Measurements from ENCODE around the gene TMEM171.

The TMEM171 gene

DNA sequence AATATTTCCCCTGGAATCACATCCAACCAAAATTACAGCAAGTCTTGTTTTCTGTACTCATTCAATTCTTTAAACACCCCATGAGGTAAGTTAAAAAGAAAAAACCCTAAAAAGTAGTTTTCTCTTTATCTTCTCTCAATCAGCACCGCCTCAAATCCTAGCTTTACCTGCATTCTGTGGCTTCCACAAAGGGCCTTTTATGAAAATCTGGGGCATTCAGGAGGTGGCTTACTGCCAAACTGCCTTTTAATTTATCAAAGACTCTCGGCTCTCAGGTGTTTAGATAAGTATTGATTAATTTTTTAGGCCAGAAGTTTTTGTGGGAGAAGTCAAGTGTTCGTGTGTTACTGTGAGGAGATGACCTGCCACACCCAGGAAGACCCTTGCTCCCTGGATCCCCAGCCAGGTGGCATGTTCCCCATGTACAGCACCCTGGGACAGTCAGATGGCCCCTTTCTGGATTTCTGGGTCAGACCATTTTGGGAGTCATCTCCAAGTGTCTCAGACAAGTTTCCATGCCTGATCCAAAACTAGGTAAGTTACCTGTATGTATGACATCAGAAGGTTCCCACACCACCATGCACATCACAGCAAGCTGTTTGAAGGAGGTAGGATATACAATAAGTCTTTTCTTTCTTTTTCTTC, 6.2 kb upstream of the TMEM171 start:
- TF ChIP-seq, protein P1, sequence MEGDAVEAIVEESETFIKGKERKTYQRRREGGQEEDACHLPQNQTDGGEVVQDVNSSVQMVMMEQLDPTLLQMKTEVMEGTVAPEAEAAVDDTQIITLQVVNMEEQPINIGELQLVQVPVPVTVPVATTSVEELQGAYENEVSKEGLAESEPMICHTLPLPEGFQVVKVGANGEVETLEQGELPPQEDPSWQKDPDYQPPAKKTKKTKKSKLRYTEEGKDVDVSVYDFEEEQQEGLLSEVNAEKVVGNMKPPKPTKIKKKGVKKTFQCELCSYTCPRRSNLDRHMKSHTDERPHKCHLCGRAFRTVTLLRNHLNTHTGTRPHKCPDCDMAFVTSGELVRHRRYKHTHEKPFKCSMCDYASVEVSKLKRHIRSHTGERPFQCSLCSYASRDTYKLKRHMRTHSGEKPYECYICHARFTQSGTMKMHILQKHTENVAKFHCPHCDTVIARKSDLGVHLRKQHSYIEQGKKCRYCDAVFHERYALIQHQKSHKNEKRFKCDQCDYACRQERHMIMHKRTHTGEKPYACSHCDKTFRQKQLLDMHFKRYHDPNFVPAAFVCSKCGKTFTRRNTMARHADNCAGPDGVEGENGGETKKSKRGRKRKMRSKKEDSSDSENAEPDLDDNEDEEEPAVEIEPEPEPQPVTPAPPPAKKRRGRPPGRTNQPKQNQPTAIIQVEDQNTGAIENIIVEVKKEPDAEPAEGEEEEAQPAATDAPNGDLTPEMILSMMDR (IDR thresholded peaks at IDR 0.05): no peak

DNA sequence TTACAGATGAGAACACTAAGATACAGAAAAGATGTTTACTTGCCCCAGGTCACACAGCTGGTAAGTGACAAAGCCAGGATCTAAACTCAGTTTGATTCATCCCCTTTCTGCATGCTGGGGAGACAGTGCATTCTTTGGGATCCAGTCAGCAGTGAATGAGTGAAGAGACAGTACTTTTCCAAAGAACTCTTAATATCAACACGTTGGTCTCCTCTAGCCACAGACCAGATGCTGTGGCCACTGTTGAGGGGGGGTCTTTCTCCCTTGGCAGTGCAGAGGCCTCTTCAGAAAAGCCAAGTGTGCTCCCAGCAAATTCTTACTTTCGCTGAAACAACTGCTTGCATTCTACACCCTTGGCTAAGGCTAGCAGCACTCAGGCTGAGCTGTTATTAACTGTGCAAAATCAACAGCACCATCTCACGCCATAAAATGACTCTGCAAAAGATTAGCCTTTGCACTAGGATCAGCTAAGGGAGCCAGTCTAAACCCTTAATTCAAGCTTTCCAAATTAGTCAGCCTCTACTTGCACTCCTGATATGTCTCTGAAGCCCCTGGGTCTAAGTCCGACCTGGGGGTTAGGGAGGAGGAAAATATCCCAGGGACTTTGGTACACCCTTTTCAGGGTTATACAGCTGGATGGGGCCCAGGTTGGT, 4.8 kb upstream of the TMEM171 start:
- TF ChIP-seq, protein P1 (IDR thresholded peaks at IDR 0.05): no peak

DNA sequence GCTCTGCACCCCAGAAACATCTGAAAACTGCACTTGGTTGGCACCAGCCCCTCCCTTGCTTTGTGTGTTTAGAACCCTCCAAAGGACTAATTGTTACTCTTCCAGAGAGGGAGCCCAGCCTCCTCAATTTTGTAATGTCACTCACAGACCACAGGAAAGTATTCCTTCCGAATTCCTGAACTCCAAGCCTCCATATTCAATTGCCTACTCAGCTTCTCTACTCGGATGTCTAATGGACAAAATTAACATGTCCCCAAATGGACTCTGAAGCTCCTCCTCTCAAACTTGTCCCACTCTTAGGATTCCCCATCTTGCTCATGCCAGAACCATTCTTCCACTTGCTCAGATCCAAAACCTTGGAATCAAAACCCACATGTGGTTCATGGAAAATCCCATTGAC, 3.9 kb upstream of the TMEM171 start:
- TF ChIP-seq, protein P1 (IDR thresholded peaks at IDR 0.05): no peak

DNA sequence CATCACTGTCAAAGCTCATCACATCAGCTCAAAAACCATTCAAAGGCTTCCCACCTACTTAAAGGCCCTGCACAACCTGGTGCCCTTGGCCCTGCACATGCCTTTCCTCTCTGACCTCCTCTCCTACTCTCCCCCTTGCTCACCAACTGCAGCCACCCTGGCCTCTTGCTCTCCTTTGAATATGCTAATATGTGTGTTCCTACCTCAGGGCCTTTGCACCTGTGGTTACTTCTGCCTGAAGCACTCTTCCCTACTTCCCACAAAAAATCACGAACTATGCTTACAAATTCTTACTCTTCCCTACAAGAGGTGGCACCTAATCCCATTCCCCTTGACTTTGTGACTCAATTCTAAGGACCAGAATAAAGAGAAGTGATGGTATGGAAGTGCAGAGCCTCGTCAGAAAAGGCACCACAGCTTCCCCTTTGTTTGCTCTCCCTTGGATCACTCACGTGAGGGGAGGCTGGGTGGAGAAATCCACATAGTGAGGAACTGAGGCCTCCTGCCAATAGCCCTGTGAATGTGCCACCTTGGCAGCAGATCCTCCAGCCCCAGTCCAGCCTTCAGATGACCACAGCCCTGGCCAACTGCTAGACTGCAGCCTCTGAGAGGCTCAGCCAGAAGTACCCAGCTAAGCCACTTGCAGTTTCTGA, 3.2 kb upstream of the TMEM171 start:
- TF ChIP-seq, protein P1 (IDR thresholded peaks at IDR 0.05): no peak

DNA sequence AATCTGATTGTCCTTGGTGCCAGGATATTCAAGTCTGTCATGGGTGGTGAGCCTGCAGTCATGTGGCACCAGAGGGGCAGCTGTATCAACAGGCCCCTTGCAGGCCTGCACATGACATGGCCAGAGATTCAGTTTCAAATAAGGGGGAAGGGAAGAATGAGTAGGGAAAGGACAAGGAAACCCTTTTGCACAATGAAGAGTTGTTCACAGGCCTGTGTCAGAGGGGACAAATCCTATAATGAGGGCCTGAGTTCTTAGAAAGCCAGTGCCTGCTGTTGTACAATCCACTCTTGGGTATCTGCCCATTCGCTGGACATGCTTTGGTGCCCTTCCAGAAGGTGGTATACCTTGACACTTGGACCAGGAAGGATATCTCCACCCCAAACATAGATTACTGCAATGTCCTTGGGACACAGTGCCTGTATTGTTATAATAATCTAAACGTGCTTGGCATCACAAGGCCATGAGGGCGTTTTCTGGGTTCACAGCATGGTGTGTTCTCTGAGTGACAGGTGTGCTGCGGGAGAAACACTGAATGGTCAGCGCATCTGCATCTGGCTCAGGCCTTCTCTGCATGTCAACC, 1.9 kb upstream of the TMEM171 start:
- TF ChIP-seq, protein P1 (IDR thresholded peaks at IDR 0.05): no peak

DNA sequence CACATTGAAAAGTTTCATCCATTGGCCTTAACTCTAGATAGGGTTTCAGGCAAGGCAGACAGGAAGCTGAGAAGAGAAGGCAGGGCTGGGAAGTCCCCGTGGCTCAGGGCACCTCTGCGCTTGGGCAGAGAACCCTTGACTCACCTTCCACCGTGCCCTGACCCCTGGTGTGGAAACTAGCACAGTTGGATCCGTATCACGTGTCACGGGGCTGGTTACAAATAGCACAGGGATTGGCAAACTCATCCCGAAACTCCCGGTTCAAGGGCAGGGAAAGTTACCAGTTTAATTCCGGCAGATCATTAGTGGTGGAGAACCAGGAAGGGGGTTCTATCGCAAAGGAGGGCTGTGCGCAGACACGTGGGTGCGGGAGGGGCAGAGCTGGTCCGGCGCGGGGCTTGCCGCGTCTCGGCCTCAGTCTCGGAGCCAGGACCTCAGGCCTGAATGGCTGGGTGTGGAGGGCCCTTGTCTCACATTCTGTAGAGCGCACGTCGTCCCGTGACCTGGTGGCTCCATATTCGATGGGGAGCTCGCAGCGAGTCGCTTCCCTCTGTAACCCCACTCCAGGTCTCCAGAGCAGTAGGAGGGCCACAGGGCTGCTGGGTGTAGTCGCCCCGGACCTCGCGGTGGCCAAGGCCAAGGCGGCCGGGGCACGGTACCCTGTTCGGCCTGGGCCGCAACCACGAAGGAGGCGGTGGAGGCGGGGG, 771 bp upstream of the TMEM171 start:
- TF ChIP-seq, protein P1 (IDR thresholded peaks at IDR 0.05): no peak

DNA sequence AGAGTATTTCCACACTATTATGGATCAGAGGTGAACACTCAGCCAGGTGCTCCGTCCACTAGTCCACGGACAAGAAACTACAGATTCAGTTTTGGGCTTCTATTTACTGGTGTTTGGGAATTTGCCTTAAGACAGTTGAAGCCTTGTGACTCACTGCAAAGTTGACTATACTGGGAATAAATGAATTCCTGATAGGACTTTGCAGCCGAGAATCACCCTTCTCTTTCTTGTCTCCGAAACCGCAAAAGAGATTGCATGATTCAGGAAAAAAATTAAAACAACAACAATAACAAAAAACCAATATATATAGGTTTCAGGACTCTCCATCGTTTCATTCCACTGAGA, 716 bp downstream of the TMEM171 start:
- TF ChIP-seq, protein P1 (IDR thresholded peaks at IDR 0.05): no peak
